ENCODE data around the gene DBR1. TPM values are rescaled to one million over a fixed set of nuclear protein-coding genes. Genes with fewer than 3 reads are reported as not detected.

The DBR1 gene
- total RNA-seq, 1 donor from 2014 or later: 7.3 TPM

DNA sequence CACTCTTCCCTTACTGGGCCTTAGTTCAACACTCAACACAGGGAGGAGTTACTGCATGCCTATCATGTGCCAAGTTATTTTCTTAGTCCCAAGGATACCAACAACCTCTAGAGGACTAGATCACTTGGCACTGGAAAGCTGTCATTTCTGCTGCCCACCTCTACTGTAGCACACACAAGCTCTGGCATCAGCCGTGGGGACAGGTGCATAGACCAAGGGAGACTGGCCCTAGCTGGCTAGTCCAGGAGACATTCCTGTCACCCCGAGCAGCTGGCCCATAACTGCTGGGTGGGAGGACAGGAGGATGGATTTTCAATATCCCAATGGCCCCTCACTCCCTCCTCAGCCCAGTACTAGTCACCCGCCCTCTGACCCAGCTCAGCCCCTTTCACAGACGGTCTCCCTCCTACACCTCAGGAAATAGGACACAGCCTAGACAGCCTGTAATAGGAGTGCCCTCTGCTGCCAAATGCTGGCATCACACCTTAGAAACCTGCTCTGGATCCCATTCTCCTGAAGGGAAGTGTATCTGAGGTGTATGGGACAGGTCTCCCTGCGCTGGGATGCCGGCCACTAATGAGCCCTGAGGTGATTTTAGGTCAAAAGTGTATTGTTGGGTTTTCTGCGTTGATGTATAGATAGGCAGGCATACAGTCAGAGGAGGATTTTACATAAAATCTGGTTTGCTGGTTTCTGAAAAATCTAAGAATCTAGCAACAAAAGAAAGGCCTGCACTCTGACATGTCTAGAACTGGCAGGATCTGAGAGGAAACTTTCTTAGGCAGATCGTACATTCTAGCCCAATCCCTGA lies 55.9 kb downstream of the DBR1 start:
- peak; percentile 79 for ATAC-seq

DNA sequence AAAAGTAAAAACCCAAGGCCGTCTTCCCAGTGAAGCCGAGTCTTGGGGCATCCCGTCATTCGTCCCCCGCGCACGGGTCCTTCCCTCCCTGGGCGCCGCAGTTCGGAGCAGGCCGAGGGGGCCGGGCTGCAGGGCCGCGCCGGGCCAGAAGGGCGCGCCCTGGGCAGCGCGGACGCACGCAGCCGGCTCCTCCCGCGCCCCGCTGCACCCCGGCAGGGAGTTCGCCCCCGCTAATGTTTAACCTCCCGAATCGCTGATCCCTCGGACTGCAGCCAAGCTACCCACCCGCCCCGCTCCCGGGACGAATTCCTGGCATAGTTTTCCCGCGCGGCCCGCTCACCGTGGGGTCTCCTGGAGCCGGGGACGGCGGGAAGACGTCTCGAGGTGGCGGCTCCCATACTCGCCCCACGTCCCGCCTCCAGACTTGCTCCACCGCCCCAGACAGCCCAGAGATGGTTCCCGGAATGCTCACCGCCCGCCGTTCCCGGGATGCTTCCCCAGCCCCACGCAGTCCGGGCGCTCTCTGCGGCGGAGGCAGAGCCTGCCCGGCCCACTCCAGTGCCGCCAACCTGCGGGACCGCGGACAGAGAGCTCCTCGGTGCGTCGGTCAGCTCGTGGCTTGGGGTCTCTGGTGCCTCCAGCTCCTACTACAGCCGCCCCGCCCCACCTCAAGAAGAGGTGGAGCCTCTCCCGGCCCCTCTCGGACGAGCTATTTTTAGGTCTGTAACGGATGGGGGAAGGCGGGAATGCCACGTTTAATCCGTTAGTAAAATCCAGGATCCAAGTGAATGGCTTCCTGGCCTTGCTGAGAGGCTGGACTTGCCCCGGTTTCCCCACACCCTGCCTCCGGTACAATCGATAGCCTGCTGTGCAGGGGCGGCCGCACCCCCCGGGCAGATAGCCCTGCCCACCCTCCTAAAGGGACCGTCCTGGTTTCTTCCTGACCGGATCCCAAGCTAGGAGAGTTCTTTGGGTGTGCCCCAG lies 59.4 kb downstream of the DBR1 start, which contains the start of gene DZIP1L:
DZIP1L (minus strand) TSS at position 621 of the 984 bp plus-strand sequence. CDS start 11,637 bp downstream, outside the sequence.
- peak; percentile 77 for ATAC-seq

DNA sequence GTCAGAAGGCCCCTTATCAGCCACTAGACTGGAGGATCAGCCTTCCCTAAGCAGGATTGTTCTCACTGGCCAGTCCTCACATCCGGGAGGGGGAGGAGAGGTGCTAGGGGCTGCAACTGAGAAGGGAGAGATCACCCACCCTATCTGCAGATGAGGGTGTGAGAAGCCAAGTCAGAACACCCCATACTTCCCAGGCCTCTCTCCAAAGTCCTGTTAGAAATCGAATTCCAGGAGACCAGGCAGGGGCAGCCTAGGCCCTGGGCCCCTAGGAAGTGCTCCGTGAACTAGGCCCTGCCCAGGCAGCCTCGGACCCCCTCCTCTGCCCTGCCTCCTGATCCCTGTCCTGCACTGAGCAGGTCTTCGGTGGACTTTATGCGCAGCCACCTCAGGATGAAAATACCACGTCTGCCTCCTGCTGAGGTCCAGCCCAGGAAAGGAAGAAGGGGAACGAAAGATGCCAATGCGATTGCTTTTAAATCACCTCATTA lies 60.2 kb downstream of the DBR1 start:
- ATAC-seq: no peak

DNA sequence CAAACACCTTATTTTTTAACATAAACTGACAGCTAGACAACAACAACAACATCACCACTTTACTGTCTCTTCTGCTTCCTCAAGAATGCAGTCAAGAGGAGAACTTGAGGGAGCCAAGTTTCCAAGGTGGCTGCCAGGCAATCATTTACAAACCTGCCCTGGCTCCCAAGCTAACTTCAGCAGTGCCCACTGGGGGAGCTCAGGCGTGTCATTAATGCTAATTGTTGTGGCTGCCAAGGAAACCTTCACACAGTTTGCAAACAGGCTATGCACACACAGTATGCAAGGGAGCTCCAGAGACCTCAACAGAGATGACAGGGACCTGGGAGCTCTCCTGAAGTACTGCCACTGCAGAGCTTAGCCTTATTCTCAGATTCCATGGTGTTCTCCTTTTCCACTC lies 61.4 kb downstream of the DBR1 start:
- ATAC-seq: peak; percentile 43

DNA sequence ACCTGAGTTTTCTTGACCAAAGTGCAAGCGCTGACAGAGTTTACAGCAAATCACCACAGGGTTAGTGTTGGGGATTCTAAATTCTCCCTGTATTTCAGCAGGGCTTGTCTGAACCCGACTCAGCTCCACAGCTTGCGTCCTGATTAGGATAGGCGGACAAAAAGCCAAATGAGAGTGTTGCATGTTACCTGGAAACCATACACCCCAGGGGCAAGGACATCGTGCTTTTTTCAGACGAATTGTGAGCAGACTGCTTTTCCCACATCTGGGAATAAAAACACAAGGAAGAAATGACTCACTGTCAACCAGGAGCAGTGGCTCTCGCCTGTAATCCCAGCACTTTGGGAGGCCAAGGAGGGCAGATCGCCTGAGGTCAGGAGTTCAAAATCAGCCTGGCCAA lies 62.4 kb downstream of the DBR1 start:
- ATAC-seq: peak; percentile 64

Other genes with a start within 250 kb of the DBR1 start
- gene CLDN18, start 164.8 kb downstream of the DBR1 start, total RNA-seq: not detected
- gene DZIP1L, start 59.3 kb downstream of the DBR1 start, total RNA-seq: 2.4 TPM
- gene A4GNT, start 42.5 kb downstream of the DBR1 start, total RNA-seq: not detected
- gene ARMC8, start 12.4 kb upstream of the DBR1 start, total RNA-seq: 23.1 TPM
- not detected for gene NME9, start 154.9 kb upstream of the DBR1 start, total RNA-seq
- 1.6 TPM for gene MRAS, start 173.7 kb upstream of the DBR1 start, total RNA-seq

Data from esophagus mucosa (tissue), 1 donor.